HEK293 (cell line): ENCODE results near the gene GALNT16.

Experiments
- CTCF ChIP-seq: fragments of 450-650 bp; formaldehyde crosslinking; IDR thresholded peaks from 2 replicates; pipeline ENCODE4 v1.5.1; 2016; ENCODE audit warnings: missing biosample characterization, missing genetic modification characterization
- ZNF138 ChIP-seq: fragments of 450-650 bp; formaldehyde crosslinking; IDR thresholded peaks from 2 replicates; pipeline ENCODE4 v1.5.1; 2016; ENCODE audit warnings: missing biosample characterization, missing genetic modification characterization, borderline replicate concordance
- ZNF747 ChIP-seq: fragments of 450-650 bp; formaldehyde crosslinking; IDR thresholded peaks from 2 replicates; pipeline ENCODE4 v1.5.1; 2016; ENCODE audit warnings: missing biosample characterization, missing genetic modification characterization

- no peak for TF ChIP-seq ZNF747 (tag by site-specific recombination)
- TF ChIP-seq CTCF = no peak
- no peak for TF ChIP-seq ZNF138 (tag by site-specific recombination)
Observed at GRCh38 chr14:69334576-69334975, 74.6 kb downstream of the GALNT16 start.
